Suprapubic skin (tissue), 4 donors: ENCODE data around the gene CNTD1. TPM values are rescaled to one million over a fixed set of nuclear protein-coding genes. Genes with fewer than 3 reads are reported as not detected.

Experiments used
- DNase-seq, 2 donors: peaks; one replicate each; pipeline ENCODE4 v3.0.0-alpha.2; 2019; ENCODE audit warnings: low spot score in 2 of 2
- H3K27ac ChIP-seq: fragments of 200-600 bp; sonication (generic); one replicate; pipeline ENCODE4 v1.5.1; 2019
- H3K27me3 ChIP-seq: fragments of 200-600 bp; sonication (generic); one replicate; pipeline ENCODE4 v1.5.1; 2019
- H3K36me3 ChIP-seq: fragments of 200-600 bp; sonication (generic); one replicate; pipeline ENCODE4 v1.5.1; 2019
- H3K4me1 ChIP-seq: fragments of 200-600 bp; sonication (generic); one replicate; pipeline ENCODE4 v1.5.1; 2019
- H3K4me3 ChIP-seq: fragments of 200-600 bp; sonication (generic); one replicate; pipeline ENCODE4 v1.5.1; 2019; ENCODE audit warnings: mild to moderate bottlenecking
- H3K9me3 ChIP-seq: fragments of 200-600 bp; sonication (generic); one replicate; pipeline ENCODE4 v1.5.1; 2019
- CTCF ChIP-seq, 2 donors: fragments of 200-600 bp in 1 of 2; fragments of 450-650 bp in 1 of 2; sonication (generic) in 1 of 2; IDR thresholded peaks; one replicate each; pipeline ENCODE4 v1.5.1; 2016 to 2019; ENCODE audit warnings: antibody characterized with exemption in 2 of 2, mild to moderate bottlenecking in 1 of 2, moderate library complexity in 1 of 2
- EP300 ChIP-seq: sonication (generic); formaldehyde crosslinking; IDR thresholded peaks from one replicate; pipeline ENCODE4 v1.6.1; 2017; ENCODE audit warnings: antibody characterized with exemption
- POLR2A ChIP-seq, 2 donors: fragments of 450-650 bp; IDR thresholded peaks; one replicate each; pipeline ENCODE4 v1.6.1; 2017; ENCODE audit warnings: antibody characterized with exemption in 2 of 2, mild to moderate bottlenecking in 2 of 2, moderate library complexity in 2 of 2
- POLR2AphosphoS5 ChIP-seq, 3 donors: sonication (generic); formaldehyde crosslinking; IDR thresholded peaks; one replicate each; pipeline ENCODE4 v1.6.1; 2017; ENCODE audit warnings: antibody characterized with exemption in 3 of 3
- WGBS: methylation state at CpG from one replicate; pipeline ENCODE4 v1.1.5; 2018; 5-methylcytosine and 5-hydroxymethylcytosine counted together
- total RNA-seq, 4 donors: library from RNA; depleted of rRNA; stranded (reverse); fragments of >200 nt; gene quantifications; one replicate each; pipeline ENCODE4 v1.1.0, GENCODE V29; 2016

Gene CNTD1
- total RNA-seq, result under 1 TPM in 1 of 4 donors, not detected in 3; 0.42 TPM

DNA sequence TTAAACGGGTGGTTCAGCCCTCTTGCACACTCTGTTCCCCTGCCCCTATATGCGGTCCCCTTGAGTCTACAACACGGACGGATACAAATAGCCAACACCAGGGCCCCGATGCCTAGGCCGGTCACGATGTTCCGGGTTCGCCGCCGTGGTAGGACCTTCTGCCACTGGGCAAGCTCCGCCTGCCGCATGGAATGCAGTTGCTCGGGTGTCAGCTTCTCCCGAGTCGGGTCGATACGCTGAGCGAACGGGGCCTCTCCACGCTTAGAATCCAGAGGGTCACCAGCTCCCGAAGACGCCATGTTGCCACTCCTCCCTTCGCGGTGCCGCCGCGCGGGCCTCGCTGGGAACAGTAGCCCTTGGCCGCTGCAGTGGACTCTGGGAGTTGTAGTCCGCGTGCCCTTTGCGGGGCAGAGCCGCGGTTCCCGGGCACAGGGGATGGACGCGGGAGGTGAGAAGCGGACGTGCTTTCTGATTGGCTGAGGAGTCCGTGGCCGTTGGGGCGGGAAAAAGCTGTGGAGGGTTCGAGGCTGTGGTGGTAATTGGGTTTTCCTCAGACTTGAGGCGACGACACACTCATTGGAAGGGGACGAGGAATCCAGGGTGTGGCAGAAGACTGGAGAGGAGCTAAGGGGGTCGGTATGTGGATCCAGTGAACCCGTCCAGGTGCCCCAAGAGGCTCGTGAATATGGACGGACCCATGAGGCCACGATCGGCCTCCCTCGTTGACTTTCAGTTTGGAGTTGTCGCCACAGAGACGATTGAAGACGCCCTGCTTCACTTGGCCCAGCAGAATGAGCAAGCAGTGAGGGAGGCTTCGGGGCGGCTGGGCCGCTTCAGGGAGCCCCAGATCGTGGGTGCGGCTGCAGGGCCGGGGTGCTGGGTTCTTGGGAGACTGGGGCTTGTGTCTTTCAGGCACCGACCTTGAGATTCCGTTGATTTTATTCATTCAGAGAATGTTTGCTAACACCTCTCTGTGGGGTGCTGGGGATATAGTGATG, at the start of gene CNTD1, which contains the start of gene COA3:
CNTD1 (plus strand) TSS at position 479 of the 998 bp plus-strand sequence; CDS start at position 686, 207 bp downstream.
COA3 (minus strand) TSS at position 322 of the 998 bp plus-strand sequence; CDS start at position 299, 23 bp downstream.
- no peak for TF ChIP-seq POLR2A (IDR thresholded peaks at IDR 0.05)
- TF ChIP-seq CTCF (IDR thresholded peaks at IDR 0.05), result no peak
- no peak for TF ChIP-seq POLR2AphosphoS5 (IDR thresholded peaks at IDR 0.05)
- TF ChIP-seq EP300, result no peak
- peak within 1 kb of the TSS; percentile 77 for H3K4me3 ChIP-seq
- no peaks in the 10 kb centered on the region for H3K27me3 ChIP-seq
- peak; percentile 90 for DNase-seq
- WGBS, result 33% methylated on average over 51 of the region's 66 CpGs
- H3K4me1 ChIP-seq, result peaks cover 29% of the 10 kb centered on the region
- H3K36me3 ChIP-seq, result peaks cover 11% of the 10 kb centered on the region
- peak within 1 kb of the TSS; percentile 70 for H3K27ac ChIP-seq
- no peaks in the 10 kb centered on the region for H3K9me3 ChIP-seq

DNA sequence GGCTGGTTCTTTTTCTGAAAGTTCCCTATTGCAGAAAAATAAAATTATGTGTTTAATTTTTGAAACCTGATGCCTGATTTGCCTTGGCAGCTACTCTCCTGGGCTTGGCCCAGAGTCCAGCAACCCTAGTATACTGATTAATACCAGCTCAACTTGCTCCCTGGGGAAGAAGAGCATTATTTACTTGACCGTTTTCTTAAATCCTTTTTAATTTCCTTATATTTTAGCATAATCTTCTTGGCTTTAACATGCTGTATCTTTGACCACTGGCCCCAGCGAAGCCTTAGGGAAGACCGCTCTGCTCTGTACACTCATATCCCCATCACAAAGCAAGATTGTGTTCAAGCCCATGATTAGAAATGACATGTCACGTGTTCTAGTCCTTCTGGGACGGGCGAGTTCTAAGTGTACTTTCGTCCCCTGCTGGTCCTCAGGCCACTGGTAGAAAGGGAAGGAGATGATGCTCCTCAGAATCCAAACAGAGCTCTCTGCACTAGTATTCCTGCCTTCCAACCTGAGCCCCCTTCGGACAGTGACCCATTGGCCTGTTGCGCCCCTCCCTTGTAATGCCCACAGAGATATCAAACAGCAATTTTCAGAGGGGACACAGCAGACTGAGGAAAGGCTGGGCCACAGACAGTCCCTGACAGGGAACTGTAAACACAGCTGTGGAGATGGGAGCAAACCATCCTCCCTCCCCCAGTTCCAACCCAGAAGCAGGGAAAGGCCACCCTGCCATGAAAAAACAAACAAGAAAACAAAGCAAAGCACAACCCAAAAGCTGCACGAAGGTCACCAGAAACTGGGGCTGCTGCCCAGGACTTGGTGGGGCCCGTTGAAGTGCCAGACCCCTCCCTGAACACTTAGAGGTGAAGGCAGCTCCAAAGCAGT, 49.5 kb upstream of the CNTD1 start:
- Histone ChIP-seq H3K27me3 (no peaks in the 10 kb centered on the region), H3K27ac (peak overlapping the region; percentile 87), H3K36me3 (no peaks in the 10 kb centered on the region), H3K9me3 (no peaks in the 10 kb centered on the region), H3K4me1 (peaks cover 43% of the 10 kb centered on the region), H3K4me3 (no peak overlapping the region)
- WGBS, result 64% methylated on average over 11 of the region's 11 CpGs
- no peak for DNase-seq
- TF ChIP-seq POLR2A (IDR thresholded peaks at IDR 0.05) (no peak), CTCF (IDR thresholded peaks at IDR 0.05) (no peak), EP300 (no peak), POLR2AphosphoS5 (IDR thresholded peaks at IDR 0.05) (no peak)

DNA sequence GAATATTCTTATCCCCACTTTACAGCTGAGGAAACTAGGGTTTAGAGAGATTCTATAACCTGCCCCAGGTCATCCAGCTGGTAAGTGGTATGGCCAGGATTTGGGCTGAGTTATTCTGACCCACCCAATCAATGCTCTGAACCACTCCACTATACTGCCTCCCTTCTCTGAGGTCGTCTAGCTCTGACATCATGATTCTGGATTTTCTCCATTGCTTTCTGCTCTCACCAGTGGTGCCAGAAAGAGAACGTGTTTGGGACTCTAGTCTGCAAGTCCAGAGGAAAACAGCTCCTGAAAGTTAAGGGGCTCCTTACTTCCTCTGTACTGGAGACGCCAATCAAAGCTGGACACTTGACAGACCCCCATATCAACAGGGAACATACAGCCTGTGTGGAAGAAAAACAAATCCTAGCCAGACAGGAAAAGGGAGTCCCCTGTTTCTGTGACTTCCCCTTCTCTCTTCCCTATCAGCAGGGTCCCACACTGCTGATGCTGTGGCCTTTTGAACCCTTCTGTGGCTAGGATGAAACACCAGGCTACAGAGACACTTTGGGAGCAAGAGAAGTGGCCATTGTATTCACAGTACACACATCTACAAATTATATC, 47.8 kb upstream of the CNTD1 start:
- H3K4me3 ChIP-seq, result no peak overlapping the region
- no peak for DNase-seq
- H3K4me1 ChIP-seq, result peaks cover 36% of the 10 kb centered on the region
- H3K27ac ChIP-seq, result peak overlapping the region; percentile 87
- H3K27me3 ChIP-seq, result no peaks in the 10 kb centered on the region
- 40% methylated on average over 3 of the region's 3 CpGs for WGBS
- H3K9me3 ChIP-seq, result no peaks in the 10 kb centered on the region
- H3K36me3 ChIP-seq, result no peaks in the 10 kb centered on the region
- TF ChIP-seq POLR2A (IDR thresholded peaks at IDR 0.05) (no peak), POLR2AphosphoS5 (IDR thresholded peaks at IDR 0.05) (no peak), CTCF (IDR thresholded peaks at IDR 0.05) (no peak), EP300 (no peak)

DNA sequence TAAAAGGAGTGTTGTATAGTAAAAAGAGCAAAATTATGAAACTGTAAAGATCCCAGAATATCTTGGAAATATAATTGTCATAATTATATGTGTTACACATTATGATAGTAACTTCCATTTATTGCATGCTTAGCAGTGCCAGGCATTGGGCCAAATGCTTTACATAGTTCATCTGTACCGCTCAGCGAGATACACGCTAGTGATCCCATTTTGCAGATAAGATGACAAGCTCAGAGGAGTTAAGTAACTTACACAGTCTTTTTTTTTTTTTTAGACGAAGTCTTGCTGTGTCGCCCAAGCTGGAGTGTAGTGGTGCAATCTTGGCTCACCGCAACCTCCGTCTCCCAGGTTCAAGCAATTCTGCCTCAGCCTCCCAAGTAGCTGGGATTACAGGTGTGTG, 47.0 kb upstream of the CNTD1 start:
- Histone ChIP-seq H3K4me3 (no peak overlapping the region), H3K4me1 (peaks cover 36% of the 10 kb centered on the region), H3K9me3 (no peaks in the 10 kb centered on the region), H3K27ac (no peak overlapping the region), H3K27me3 (no peaks in the 10 kb centered on the region), H3K36me3 (no peaks in the 10 kb centered on the region)
- WGBS, result 67% methylated on average over 7 of the region's 7 CpGs
- TF ChIP-seq POLR2AphosphoS5 (IDR thresholded peaks at IDR 0.05) (no peak), CTCF (IDR thresholded peaks at IDR 0.05) (no peak), EP300 (no peak)
- DNase-seq, result no peak
